ENCODE results near the gene DUSP5.

Gene DUSP5

DNA sequence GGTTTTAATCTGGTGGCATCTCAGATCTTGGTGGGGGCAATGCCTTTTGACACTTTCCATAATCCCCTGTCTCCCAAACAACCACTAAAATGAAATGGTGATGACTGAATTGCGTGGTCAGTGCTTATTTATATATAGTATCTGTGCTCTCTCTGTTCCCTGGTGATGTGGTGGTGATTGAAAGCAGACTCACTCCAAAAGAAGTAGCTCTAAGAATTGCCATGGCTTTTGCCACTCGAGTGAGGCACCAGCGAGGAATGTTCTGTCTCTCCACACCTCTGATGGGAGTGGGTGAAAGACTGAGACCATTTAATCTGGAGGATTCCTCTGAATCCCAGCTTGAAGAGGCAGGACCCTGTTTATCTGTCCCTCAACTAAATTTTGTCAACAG is 2.8 kb downstream of the DUSP5 start:
- DNase-seq = no peak

DNA sequence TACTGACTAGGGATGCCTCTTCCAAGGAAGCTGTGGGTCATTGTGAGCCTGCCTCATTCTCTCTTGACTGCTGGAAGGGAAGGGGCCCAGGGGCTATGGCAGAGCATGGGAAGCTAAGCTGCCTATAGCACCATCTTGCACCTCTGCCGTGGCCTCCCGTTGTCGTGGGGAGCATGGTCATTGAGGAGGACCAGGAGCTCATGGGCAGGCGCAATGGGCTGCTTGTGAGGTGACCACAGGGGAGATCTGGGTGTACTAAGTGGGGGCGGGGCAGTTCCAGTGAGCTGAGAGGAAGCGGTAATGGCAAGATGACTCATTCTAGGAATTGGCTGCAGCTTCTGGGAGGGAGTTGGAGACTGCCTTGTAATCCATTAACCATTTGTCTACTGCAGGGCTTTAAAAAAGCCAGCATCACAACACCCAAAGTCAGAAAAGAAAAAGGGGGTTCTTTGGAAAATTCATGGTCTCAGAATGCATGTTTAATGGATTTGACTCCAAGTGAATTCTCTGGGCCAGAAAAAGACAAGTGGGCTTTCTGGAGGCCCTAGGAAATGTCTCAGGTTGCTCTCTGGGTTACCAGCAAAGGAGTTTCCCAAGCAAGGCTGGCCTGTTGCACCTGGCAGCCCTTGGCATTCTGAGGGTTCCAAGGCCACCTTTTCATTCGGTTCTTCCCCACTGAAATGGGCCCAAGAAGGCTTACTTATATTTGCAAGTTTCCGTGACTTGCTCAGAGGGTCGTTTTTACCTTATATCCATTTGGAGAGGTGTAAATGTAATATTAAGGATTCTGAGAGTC is 3.6 kb downstream of the DUSP5 start:
- peak; percentile 89 to 91 for DNase-seq

DNA sequence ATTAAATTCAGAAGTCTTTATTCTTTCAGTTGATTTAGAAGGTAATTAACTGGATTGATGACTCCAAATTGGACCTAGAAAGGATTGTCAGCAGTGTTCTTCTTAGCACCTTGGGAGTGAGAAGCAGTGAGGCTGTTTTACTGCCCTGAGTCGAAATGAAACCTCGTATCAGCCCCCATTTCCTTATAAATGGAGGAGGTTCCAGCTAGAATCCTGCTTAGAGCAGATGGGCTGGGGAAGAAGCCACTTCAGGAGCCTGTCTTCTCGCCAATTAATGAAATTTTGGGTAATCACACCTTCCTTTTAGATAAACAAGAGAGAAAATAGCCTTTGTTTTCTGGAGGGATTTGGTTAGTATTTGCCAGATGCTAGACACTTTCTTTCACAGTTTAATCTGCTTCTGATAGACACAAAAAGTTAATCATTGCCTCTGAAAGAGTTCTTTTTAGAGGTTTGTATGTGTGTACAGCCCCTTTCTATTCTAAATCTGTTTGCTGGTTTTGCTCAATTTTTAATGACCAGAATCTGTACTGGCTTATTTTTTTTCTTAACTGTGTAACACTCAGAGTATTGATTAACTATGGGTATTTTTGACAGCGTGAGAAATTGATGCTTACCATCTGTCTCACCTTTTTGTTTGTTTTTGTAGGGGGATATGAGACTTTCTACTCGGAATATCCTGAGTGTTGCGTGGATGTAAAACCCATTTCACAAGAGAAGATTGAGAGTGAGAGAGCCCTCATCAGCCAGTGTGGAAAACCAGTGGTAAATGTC is 4.6 kb downstream of the DUSP5 start:
- DNase-seq = no peak

DNA sequence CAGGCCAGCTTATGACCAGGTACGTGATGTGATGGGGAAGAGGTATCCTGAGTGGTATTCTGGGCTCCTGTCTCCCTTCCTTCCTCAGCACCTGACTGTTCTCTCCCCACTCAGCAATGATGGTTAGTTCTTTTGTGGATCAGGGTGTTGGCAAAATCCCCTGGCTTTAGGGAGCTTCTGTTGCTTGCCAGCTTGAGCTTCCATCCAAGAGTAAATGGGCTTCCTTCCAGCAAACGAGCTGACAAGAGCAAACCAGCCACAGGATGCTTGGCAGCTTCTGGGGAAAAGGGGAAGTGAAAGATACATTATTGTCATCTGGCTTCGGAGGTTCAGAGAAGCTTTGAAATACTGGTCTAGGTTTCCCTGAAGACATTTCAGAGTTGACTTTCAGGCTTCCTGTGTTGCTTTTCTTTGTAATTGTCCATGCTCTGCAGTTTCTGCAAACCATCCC is 5.2 kb downstream of the DUSP5 start:
- DNase-seq = peak; percentile 83 to 91

DNA sequence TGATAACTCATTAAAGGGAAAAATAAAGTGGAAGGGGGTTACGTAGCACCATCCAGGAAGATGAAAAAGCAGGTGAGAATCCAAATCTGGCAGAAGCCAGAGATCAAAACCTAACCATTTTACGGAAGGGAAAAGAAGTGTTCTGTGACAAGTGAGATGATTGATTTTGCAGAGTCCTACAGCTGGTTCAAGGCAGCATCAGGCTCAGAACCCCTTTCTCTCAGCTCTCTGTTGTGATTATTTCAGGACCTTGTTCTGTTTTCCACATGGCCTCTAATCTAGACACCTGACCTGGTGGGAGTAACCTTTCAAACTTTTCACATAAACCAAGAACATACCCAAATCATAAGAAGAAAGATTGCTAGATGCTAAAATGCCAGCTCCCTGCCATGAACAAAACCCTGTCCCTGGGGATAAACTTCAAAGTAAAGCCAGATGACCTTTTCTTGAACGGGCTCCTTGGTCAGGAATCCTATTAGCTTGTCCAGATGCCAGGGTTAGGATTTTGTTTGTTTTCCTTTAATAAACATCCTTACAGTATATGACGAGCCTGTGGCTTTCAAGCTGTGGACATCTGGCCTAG is 5.9 kb downstream of the DUSP5 start:
- no peak for DNase-seq

DNA sequence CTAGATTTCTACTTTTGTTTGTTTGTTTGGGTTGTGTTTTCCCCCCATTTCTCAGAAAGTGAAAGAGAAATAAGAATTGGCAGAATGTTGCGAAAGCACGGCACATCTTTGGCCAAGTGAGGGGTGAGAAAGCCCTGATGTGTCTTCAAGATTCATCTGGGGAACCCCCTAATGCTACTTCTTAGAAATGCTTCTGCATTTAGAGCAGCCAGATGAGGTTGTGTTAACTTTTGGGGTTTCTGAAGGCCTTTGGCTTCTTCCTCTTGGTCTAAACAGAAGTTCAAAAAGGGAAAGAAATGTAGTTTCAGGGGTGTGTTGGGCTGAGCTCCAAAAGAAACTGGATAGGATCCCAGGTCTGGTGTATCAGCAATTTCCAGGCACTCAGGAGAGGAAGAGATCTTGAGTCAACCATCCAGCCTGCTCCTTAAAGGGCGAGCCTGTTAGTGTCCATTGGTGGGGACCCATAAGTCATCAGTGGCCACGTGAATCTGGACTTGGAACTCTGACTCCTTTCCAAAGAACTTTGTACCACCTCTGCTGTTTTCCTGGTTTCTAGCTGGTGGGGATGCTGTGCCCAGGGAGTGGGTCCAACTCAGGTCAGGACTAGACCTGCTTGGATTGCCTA is 6.5 kb downstream of the DUSP5 start:
- peak; percentile 94 to 98 for DNase-seq

DNA sequence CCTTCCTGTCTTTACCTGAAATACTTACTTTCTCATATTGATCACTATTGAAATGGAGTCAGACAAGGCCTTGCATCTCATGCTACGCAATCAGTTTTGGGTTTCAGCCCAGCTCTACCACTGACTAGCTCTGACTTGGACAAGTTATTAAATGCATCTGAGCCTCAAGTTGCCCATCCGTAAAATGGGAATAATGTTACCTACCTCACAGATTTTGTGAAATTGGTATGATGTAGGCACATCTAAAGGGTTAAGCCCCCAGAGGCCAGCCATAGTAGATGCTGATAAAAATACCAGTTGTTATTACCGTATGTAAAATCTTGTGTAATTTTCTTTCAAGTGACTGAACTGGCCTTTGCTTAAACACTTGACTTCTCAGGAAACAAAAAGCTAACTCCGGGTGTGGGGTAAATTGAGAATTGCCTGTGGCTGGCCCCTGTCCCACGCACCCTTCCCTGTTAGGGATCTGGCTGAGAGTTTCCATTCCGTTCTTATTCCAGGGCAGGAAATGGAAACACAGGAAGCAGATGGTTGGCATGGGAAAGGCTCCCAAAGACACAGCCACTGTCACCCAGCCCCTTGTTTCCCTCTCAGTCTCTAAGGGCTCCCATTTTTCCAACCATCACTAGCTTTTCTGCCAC is 7.5 kb downstream of the DUSP5 start:
- DNase-seq = no peak

DNA sequence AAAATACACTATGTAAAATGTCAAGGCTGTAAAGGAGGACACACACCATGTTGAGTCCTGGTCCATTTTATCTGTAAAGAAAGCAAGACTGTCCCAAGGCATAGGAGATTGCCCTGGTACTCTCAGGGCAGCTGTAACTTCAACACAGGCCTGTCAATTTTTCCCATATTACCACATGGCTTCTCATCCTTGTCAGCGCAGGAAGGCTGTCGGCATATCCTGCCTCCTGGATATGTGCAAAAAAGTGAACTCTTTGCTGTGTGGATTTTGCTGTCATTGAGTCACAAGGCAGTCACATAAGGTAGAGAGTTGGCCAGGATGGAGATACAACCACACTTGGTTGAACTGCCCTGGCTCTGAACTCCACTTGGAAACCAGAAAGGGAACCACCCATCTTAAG is 8.7 kb downstream of the DUSP5 start:
- DNase-seq = no peak

DNA sequence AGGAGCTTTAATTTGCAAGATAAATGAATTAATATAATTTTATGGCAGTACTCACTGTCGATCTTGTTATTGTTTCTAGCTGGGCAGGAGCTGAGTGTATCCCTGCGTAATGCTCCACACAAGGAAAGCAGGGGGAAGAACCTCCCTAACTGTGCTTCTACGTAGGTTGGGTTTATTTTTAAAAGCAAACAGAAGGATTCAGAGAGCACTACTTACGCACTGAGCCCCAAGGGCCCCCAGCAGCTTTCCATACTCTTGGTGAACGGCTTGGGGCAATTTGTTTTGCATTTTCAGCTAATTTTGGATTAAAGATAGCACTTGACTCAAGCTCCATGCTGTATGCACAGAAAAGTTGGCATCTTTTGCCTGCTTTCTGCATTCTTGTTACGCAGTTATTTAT is 9.6 kb downstream of the DUSP5 start:
- no peak for DNase-seq

DNA sequence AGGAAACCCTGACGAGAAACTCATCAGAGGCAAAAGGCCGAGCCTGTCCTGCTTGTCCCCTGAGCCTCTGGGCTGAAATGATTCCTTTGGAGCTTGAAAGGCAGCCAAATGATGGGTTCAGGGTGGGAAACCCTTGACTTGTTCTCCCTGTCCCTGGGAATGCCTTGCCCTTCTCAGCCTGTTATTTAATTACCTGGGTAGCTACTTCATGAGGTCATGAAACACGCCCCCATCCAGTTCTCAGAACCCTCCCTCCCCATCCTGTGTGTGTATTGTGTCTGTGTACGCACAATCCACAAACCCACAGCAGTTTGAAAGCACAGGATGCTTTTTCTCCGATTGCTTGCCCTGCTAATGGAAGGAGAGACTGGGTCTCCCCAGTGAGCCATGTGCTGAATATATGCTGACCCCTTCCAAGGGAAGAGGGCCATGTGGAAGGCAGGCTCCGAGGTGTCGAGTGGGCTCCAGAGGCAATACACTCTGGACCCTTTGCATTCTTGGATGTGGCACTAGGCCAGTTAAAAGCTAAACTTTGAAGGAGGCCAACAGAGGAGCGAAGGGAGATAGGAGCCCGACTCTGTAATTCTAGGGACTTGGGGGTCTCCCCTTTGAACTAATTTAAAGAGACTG is 10.6 kb downstream of the DUSP5 start:
- no peak for DNase-seq

DNA sequence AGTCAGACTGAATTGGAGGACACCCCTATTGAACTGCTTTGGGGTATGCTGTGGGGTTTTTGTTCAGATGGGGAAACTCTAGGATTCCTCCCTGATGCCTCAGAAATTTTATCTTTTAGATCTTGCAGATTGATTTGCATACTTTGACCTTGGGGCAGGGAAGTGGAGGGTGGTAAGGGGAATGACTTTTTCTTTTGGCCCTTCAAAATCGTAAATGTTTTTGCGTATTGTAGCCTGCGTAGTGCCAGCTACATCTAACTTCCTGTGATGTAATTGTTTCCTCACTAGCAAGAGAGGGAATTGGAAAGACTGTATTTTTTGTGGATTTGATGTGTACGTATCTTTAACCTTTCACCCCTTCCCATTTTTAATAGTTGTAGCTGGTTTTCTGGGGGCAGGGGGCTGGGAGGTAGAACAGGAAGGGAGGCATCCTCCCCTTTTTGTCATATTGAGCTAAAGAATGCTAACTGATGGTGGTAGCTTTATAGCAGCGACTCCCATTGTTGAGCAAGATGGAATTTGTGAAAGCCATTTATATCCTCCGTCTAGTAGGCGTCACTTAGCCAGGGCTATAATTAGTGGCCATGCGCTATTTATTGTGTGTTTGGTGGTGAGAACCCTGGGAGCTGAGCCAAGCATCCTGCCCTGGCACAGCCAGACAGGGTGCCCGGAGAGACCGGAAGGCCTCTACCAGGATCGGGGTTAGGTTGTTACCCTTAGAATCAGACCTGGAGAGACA is 11.3 kb downstream of the DUSP5 start:
- no peak for DNase-seq

DNA sequence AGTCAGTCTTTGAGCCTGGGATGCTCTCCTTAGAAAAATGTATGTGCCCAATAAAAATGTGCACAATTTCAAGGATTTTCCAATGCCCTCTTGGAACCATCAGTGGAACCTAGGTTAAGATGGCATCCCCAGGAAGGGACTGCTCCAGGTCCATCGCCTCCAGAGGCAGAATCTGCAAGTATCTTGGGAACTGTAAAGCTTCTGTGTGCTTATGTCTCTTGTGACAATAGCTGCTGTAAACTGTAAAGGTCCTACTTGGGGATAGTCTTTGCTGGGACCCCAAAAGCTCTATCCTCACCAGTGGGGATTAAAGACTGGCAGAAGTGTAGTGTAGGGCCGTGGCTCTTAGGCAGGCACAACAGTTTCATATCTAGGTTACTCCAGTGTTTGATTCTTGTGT is 11.9 kb downstream of the DUSP5 start:
- DNase-seq = no peak

DNA sequence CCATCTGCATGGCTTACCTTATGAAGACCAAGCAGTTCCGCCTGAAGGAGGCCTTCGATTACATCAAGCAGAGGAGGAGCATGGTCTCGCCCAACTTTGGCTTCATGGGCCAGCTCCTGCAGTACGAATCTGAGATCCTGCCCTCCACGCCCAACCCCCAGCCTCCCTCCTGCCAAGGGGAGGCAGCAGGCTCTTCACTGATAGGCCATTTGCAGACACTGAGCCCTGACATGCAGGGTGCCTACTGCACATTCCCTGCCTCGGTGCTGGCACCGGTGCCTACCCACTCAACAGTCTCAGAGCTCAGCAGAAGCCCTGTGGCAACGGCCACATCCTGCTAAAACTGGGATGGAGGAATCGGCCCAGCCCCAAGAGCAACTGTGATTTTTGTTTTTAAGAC is 12.4 kb downstream of the DUSP5 start:
- DNase-seq = no peak

DNA sequence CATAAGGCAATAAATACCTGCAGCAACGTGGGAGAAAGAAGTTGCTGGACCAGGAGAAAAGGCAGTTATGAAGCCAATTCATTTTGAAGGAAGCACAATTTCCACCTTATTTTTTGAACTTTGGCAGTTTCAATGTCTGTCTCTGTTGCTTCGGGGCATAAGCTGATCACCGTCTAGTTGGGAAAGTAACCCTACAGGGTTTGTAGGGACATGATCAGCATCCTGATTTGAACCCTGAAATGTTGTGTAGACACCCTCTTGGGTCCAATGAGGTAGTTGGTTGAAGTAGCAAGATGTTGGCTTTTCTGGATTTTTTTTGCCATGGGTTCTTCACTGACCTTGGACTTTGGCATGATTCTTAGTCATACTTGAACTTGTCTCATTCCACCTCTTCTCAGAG is 13.0 kb downstream of the DUSP5 start:
- no peak for DNase-seq

DNA sequence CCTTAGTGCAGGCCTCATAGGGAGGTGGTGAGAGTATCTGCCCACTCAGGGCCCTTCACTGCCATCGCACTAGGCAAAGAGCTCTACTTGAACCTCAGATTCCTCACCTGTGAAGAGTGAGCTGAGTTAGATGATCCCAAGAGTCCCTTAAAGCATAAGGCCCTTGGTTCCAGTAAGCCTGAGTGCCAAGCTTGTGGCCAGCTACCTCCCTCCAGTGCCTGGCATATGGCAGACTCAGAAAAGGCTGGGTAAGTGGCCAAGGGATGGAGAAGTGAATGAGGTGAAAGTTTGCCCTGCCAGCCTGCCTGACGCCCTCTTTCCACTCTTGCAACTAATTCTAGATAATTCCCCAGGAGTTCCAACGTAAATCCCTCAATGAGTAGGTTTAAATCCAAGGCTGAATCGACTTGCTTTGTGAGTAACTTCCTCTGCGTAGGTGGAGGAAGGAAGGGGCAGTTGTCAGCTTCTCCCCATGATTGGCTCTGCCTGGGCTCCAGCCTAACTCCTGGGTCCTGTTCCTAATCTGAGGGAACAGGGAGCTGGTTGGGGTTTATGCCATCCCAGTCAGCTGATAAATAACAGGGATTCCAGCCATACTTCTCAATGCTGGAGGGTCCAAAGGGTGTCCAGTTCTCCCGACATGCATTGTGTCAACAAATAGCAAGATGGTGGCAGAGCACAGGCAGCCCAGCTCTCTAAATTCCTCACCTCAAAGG is 14.2 kb downstream of the DUSP5 start:
- DNase-seq = peak; percentile 58 to 63

DNA sequence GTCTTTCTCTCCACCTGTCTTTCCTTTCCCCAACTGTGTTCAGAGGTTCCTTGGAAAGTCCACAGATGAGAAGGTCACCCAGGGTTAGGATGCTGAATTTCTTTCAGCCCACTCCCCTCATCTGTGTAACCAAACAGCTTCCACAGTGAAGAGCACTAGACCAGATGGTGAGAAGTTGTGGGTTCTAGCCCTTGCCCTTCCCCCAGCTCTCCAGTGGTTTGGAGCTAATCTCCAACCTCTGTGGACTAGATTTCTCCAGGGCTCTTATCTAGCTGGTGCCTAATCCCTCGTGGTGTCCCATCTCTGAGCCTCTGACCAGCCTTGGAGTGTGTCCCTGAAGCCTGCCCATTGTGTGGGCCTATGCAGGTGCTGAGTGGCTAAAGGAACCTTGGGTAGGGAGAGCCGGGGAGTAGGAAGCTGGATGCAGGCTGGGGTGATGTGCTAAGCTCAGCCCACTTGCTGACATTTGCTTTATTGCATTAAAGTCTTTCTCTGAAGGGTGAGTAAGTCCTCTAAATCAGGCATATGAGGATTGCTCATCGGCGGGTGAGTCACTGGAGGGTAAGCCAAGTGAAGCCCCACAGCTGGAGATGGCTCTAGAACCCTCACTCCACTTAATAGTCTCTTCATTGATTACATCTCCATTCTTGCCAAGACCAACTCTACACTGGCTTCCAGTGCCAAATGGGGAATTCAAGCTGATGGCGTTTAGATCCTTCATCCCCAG is 14.9 kb downstream of the DUSP5 start:
- peak; percentile 83 to 92 for DNase-seq

DNA sequence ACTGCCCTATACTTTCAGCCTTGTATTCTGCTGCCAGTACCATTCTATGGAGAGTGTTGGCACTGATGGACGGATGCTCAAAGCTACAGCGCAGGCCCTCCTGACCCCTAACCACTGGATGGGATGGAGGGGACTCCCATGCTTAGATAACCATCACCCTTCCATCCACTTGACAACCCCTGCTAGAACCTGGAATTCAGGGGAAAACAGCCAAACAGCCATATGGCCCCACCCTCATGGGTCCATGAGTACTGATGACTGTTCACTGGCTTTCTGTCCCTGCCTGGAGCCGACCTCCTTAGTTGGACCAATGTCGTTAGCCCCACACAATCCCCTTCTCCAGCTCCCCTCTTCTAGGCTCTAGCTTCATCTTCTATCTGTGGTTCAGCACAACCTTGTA is 16.2 kb downstream of the DUSP5 start:
- no peak for DNase-seq

DNA sequence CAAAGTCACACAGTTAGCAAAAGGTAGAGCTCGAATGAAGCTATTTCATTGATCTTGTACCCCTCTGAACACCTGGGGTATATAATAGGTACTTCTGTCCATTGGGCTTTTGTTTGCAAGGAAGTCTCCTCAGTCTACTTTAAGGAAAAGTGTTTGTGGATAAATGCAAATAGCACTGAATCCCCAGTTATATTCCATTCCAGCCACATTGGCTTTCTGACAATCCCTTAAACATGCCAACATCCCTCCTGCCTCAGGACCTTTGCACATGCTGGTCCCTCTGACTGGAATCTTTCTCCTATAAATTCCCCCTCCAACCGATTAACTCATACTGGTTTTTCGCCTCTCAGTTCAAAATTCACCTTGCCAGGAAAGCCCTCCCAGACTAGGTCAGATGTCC is 17.1 kb downstream of the DUSP5 start:
- DNase-seq = no peak

DNA sequence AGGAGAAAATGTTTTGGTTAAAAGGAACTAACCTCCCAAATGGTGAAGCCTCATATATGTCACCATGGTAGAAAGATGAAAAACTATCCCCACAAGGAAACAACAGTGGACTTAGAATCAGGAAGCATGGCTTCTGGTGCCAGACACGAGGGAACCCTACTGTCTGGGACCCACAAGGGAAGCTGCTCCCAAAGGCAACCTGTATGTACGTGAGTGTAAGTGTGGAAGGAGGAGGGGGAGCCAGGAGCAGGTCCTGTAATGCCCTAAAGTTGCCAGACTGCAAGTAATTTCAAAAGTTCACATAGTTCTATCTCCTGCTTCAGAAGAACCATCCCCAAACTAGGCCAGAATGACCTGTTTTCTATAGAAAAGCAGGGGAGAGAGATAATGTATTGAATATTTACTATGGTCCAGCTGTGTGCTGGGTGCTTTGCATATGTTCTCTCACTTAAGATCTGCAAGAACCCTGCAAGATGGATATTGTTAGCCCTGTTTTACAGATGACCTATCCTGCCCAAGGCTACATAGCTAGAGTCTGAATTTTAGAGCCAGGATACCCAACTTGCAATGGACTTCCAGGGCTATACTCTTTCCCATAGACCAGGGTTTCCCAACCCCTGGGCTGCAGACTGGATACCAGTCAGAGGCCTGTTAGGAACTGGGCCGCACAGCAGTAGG is 19.2 kb downstream of the DUSP5 start:
- no peak for DNase-seq

Data from inflammatory macrophage (primary cell).